NCI-H146 (cell line): ENCODE results near the gene RORC.
"Not testable (repeated sequence)": the region's sequence is repeated elsewhere in the genome, so short reads cannot be mapped to it uniquely, and the experiment has no call there.

ENCODE experiments used
- DNase-seq: peaks from one replicate; lab custom pipeline; 2025; lab: John Stamatoyannopoulos, UW

RORC gene

GRCh38 chr1:151774256-151774922 lies 57.2 kb downstream of the RORC start:
- DNase-seq, result no peak

- no peak for DNase-seq
Observed at GRCh38 chr1:151773702-151774101, 57.9 kb downstream of the RORC start.

GRCh38 chr1:151769270-151769669 lies 62.3 kb downstream of the RORC start:
- not testable (repeated sequence) for DNase-seq

GRCh38 chr1:151768351-151769066 lies 63.1 kb downstream of the RORC start:
- not testable (repeated sequence) for DNase-seq

- no peak for DNase-seq
Observed at GRCh38 chr1:151763990-151764389, 67.6 kb downstream of the RORC start.

GRCh38 chr1:151762941-151763921 lies 68.4 kb downstream of the RORC start, which contains the start of gene MRPL9:
Gene MRPL9 (minus strand): TSS chr1:151763496. CDS start chr1:151763479, 17 bp downstream.
- DNase-seq, result peak; percentile 83

GRCh38 chr1:151760597-151761385 lies 70.8 kb downstream of the RORC start:
- no peak for DNase-seq

GRCh38 chr1:151759241-151759640 lies 72.4 kb downstream of the RORC start:
- DNase-seq, result no peak

- no peak for DNase-seq
Observed at GRCh38 chr1:151756291-151756690, 75.3 kb downstream of the RORC start.
